Forelimb muscle (tissue), 1 donor: ENCODE data around the gene VWA1. TPM values are rescaled to one million over a fixed set of nuclear protein-coding genes. Genes with fewer than 3 reads are reported as not detected.
"Not testable (repeated sequence)": the region's sequence is repeated elsewhere in the genome, so short reads cannot be mapped to it uniquely, and the experiment has no call there.

Experiments used
- DNase-seq: peaks from one replicate; pipeline ENCODE4 v3.0.0-alpha.2; 2013; ENCODE audit warnings: low read depth
- polyA plus RNA-seq: library from polyadenylated mRNA; unstranded; fragments of 120-200 nt; gene quantifications from one replicate; pipeline ENCODE4 v1.2.1, GENCODE V29; 2013; ENCODE audit not compliant: insufficient read length

Gene VWA1
- polyA plus RNA-seq, 1 donor, result 56.6 TPM

DNA sequence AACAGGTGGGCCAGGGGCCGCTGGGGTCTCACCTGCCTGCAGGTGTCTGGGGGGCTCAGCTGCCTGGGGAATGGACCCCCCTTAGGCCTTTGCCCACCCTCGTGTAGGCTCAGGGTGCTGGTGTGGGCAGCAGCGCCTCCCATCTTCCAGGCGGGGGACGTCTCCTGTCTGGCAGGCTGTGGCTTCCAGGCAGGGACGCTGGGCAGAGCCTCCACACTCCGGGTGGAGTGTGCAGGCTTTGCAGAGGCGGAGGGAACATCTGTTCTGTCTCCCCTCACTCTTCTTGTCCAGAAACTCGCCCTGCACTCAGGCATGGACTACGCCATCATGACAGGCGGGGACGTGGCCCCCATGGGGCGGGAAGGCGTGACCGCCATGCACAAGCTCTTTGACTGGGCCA is 20.4 kb downstream of the VWA1 start:
- not testable (repeated sequence) for DNase-seq

DNA sequence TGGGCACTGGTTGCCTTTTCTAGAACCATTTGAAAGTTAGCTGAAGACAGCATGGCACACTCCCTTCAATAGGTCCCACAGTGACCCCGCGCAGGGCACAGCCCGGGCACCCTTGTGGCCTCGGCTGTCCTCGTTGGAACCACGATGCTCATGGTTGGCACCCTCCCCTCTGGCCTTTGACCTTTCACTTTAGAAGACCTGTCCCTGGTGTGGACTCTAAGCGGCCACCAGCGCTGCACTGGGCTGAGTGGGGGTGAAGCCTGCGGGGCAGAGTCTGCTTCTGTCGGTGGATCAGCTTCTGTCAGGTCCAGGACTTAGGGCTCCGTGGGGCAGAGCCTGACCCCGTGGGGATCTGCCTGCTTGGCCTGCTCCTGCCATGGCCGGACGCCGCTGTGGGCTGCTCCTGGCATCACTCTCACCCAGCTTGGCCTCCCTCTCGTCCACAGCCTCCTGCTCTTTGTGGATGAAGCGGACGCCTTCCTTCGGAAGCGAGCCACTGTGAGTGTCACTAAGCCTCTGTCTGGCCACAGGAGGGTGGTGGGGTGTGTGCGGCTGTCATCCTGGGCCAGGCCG is 21.3 kb downstream of the VWA1 start:
- DNase-seq, result not testable (repeated sequence)

DNA sequence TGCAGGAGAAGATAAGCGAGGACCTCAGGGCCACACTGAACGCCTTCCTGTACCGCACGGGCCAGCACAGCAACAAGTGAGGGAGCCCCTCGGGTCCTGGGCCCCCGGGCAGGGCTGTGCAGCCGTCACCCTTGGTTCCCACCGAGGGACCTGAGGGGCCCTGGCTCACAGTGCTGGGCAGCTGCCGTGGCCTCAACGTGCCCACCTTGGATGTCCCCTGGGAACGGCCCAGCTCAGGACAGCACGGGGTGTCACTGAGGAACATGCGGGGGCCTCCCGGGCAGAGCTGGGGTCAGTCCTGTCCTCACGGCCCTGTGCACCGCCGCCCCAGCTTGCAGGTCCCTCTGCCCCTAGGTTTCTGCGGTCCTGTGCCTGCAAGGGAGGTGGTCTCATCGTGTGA is 23.7 kb downstream of the VWA1 start:
- not testable (repeated sequence) for DNase-seq

DNA sequence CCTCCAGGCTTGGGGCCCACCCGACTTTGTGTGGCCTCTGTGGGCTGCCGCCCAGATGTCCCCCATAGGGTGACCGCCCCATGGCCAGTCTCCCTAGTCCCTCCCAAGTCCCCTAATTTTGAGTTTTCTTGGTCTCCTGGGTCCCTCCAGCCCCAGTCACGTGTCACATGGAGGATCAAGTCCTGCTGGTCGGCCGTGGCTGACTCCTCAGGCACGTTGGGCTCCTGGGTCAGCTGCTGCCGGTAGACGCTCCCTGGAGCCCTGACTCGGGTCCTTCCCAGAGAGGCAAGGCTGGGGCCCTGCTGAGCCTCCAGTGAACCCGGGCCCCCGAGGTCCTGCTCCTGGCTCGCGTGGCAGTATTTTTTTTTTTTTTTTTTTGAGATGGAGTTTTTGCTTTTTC is 24.2 kb downstream of the VWA1 start:
- DNase-seq, result not testable (repeated sequence)

DNA sequence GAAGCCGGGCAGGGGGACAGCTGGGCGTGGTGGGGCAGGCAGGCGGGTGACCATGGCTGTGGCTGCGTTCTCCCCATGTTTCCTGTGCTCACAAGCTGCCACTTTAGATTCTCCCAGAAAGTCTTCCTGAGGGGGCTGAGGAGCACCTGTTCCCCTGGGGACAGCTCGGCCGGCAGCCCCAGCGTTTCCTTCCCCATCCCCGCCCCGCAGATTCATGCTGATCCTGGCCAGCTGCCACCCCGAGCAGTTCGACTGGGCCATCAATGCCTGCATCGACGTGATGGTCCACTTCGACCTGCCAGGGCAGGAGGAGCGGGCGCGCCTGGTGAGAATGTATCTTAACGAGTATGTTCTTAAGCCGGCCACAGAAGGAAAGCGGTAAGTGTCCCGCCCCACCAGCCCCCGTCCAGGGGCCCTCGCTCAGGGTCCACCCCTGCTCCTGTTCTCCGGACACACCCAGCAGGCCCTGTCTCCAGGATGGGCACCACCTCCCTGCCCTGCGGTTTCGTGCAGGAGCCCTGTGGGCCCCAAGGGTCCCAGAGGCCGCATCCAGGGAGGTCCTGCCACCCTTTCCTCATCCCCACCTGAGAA is 25.1 kb downstream of the VWA1 start:
- DNase-seq, result no peak

DNA sequence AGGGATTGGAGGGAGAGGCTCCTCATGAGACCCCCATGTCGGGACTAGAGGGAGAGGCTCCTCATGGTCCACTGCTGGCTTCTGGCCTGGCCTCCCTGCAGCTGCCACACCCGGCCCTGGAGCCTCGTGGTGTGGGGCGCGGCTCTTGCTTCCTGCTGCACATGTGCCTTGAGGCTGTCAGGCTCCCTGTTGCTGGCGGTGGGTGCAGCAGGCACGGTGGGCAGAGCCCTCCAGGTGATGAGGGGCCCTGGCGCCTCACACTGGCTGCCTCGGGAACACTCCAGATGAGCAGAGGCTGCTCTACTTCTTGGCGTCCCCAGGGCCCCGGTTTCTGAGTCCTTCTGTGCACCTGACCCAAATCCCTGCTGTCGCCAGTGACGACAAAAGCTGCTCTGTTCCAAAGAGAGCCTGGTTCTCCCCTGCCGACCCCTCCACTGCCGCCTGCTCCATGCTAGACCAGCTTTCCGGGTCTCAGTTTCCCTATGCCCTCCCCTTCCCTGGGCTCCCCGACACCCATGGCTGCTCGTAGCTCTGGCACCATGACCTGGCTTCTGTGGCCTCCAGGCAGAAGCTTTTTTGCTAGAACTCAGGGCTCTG is 26.3 kb downstream of the VWA1 start:
- no peak for DNase-seq

DNA sequence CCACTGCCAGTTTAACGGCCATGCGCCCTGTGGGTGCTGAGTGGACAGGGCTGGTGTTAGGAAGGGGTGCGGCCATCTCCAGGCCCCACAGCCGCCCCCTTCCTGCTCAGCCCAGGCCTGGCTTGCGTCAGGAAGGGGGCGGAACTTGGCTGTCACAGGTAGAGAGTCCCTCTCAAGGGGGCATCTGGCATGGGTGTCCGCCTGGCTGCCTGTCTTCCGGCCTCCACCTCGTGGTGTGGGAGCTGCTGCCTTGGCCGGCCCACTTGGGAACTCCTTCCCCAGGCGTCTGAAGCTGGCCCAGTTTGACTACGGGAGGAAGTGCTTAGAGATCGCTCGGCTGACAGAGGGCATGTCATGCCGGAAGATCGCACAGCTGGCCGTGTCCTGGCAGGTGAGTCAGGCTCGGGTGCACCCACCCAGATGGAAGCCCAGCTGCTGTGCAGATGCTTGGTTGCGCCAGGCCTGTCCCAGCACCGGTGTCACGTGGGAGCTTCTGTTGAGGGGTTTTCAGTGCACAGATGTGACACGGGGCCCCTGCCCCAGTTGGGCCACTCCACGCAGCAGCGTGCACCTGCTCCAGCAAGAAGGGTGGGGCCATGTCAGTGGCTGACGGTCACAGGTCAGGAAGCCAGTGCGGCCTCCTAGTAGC is 27.0 kb downstream of the VWA1 start:
- DNase-seq, result no peak

DNA sequence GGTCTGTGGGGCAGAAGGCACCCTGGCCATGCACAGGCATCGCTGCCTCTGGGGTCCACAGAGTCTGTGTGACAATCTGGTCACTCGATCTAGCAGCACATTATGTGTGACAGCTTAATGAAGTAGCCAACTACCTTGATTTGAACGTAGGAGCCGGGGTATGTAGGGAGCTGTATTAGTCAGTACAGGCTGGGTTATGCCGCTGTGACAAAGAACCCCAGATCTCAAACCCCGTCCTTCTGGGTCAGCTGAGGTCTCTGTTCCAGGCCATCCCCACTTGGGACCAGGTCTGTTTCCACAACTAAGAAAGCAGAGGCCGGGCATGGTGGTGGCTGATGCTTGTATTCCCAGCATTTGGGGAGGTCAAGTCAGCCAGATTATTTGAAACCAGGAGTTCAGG is 27.8 kb downstream of the VWA1 start:
- DNase-seq, result no peak

DNA sequence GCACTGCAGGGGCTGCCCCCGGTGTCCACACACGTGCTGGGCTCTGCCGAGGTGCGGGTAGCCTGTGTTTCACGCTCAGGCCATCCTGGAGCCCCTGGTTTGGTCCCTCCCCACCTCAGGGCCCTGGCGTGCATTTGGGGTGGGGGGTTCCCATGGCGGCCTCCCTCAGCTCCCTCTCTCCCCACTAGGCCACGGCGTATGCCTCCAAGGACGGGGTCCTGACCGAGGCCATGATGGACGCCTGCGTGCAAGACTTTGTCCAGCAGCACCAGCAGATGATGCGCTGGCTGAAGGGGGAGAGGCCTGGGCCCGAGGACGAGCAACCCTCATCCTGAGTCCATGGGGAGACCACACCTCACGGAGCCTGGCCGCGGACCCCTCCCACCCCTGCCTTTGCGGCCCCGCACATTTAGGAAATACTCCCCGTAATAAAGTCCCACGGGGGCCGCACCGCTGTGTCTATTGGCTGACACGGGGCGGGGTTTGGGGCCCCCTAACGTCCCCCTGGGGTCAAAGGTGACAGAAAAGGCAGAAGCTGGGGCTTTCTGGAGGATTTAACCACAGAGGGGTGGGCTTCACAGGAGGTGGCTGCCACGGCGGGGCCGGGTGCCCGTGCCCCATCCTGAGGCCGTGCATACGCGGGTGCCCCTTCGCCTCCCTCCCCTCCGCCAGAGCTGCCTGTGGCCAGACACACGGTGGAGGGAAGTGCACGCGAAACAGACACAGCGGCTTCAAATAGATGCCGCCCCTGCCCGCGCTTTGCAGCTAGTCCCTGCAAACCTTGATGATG is 32.9 kb downstream of the VWA1 start:
- not testable (repeated sequence) for DNase-seq

DNA sequence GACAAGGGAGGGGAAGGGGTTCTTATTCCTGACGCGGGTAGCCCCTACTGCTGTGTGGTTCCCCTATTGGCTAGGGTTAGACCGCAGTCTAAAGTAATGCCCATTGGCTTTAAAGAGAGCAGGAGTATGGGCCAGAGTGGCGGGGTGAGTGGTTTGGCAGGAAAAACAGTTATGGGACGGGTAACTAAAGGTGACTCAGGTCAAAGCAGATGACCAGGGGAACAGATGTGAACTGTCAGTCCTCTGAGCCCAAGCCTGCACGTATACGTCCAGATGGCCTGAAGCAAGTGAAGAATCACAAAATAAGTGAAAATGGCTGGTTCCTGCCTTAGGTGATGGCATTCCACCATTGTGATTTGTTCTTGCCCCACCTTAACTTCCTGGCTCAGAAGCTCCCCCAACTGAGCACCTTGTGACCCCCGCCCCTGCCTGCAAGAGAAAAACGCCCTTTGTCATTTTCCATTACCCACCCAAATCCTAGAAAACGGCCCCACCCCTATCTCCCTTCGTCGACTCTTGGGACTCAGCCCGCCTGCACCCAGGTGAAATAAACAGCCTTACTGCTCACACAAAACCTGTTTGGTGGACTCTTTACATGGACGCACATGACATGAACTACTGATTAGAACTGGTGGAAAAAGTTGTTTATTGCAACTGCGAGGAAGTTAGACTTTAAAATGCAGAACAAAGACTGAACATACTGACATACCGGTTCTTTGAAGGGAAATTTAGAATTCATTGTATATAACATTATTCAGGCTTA is 35.3 kb downstream of the VWA1 start:
- no peak for DNase-seq

DNA sequence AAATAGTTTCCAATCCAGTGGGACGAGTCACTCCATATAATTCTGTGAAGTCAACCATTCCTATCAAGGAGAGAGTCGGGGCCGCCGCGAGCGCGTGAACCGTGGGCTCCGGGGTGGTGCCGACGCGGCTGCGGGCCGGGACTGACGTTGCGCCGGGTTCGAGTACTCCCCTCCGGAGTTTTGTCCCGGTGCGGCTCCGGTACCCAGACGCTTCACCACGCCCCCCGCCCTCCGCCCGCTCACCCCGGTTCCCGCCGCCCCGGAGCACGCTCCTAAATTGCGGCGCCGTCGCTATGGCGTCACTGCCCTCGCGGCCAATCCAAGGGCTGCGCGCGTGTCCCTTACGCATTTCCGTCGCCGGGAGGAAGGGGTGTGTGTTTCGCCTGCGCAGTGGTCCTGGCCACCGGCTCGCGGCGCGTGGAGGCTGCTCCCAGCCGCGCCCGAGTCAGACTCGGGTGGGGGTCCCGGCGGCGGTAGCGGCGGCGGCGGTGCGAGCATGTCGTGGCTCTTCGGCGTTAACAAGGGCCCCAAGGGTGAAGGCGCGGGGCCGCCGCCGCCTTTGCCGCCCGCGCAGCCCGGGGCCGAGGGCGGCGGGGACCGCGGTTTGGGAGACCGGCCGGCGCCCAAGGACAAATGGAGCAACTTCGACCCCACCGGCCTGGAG is 36.0 kb downstream of the VWA1 start, which contains the start of gene ATAD3B:
Gene ATAD3B (plus strand): TSS at position 377 of the 664 bp plus-strand sequence. CDS start 120 bp downstream, at position 497.
- DNase-seq, result peak; percentile 76

DNA sequence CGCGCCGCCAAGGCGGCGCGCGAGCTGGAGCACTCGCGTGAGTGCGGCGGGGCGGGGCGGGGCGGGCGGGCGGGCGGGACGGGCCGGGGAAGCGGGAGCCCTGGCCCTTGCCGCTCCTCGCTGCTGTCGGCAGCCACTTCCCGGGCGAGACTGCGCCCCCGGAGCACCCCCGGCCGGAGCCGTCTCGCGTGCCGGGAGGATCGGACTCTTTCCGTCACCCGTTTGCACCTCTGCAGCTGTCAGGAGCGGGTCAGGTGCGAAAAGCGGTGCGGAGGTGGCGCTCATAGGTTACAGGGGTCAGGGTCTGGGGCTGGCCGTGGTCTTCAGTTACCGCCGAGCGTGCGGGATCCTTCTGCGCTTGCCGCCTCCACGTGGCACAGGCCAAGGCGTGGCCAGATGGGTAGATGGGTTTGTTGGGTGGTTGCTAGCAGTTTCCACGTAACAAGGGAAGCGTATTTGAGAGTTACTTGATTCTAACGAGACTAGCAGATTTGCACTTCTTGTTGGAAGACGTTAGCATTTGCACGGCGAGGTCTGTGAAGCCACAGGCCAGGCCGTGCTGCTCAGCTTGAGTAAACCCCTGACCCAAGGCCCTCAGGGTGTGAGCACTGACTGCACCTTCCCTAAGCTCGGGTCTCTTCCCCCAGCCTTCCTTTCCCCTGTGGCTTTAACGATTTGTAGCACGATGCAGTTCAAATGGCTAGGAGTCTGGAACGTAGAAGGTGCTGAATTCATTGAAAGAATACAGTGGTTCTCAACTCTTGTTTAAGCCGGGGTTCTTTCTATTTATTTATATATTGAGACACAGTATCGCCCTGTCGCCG is 36.8 kb downstream of the VWA1 start:
- DNase-seq, result not testable (repeated sequence)

DNA sequence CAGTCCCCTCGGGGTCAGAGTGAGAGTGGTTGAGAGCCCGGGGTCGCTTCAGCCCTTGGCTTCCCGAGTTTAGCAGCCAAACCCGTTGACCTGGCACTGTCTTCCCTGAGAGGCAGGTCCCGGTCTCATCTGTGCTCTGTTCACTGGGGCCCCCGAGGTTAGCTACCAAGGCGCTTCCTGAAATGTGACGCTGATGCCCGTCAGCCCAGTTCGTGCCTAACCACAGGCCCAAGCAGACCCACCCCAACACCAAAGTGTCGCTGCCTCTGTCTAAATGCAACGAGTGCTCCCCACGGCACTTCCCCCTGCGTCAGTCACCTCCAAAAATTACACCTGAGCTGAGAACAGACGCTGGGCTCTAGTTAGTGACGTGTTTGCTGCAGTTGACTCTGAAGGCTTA is 40.5 kb downstream of the VWA1 start:
- DNase-seq, result not testable (repeated sequence)

DNA sequence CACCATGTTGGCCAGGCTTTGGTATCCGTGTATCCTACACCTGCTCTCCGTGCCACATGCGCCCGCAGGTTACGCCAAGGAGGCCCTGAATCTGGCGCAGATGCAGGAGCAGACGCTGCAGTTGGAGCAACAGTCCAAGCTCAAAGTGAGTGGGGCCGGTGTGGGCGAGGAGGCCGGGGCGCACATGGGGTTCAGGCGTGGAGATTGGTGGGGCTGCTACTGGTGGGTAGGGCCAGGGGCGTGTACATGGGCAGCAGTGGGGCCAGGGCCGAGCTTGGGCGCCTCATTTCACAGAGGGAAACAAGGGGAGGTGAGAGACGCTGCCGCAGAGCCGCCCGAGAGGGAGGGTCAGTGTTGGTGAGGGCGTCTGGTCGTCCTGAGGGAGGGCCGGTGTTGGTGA is 41.7 kb downstream of the VWA1 start:
- DNase-seq, result no peak

DNA sequence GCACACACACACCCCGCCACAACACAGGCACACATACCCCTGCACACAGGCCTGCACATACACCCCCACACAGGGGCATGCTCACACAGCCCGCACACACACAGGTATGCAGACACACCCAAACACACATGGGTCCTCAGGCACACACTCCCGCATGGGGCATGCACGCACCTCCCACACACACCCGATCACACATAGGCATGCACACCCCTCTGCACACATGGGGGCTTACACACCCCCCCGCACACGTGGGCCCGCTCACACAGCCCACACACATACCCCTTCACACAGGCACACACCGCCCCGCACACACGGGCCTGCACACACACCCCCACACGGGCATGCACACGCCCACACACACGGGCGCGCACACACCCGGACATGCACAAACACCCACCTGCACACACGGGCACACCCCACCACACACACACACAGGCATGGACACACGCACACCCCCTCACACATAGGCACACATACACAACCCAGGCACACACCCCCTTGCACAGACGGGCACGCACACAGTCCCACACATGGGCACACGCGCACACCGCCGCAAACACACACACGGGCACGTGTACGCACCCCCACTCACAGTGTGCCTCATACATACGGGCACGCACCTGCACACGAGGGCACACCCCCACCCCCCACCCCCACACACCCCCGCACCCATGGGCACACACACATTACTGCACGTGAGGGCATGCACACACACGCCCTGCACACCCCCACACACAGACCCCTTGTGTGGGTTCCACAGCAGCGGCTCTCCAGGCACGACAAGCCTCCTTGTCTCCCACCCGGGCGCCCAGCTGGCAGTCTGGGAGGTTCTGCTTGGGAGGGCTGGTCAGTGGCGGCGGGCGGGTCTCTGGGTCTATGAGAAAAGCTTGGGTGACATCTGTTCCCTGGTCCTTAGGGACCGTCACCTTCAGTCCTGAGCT is 44.3 kb downstream of the VWA1 start:
- no peak for DNase-seq

DNA sequence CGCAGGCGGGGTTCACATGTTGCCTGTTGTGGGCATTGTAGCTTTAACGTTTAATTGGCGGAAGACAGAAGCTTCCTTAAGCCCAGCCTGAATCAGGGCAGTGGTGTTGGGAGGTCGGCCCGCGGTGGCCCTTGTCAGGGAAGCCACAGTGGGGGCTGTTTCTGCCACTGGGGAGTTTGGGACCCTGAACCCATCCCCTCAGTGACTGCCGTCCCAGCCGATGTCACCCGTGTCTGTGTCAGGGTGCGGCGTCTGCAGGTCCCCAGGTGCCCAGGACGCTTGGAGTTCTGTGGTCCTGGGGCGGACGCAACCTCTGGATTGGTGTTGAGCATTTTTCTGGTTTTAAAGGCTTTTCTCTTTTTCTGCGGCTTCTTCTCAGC is 45.0 kb downstream of the VWA1 start:
- DNase-seq, result not testable (repeated sequence)

DNA sequence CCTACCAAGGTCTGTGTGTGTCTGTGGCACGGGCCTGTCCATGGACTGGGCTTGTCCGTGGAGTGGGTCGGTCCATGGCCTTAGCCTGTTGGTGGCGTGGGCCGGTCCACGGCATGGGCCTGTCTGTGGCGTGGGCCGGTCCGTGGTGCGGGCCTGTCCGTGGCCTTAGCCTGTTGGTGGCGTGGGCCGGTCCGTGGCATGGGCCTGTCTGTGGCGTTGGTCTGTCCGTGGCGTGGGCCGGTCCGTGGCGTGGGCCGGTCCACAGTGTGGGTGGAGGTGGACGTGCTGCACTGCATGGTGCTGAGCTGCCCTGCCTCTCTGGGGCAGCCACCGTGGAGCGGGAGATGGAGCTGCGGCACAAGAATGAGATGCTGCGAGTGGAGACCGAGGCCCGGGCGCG is 46.3 kb downstream of the VWA1 start:
- not testable (repeated sequence) for DNase-seq

DNA sequence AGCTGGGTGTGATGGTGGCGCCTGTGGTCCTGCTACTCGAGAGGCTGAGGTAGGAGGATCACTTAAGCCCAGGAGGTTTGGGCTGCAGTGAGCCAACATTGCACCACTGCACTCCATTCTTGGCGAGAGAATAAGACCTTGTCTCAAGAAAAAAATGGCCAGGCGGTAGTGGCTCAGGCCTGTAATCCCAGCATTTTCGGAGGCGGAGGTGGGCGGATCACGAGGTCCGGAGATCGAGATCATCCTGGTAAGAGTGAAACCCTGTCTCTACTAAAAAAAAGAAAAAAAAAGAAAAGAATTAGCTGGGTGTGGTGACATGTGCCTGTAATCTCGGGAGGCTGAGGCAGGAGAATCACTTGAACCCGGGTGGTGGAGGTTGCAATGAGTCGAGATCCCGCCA is 47.4 kb downstream of the VWA1 start:
- no peak for DNase-seq

DNA sequence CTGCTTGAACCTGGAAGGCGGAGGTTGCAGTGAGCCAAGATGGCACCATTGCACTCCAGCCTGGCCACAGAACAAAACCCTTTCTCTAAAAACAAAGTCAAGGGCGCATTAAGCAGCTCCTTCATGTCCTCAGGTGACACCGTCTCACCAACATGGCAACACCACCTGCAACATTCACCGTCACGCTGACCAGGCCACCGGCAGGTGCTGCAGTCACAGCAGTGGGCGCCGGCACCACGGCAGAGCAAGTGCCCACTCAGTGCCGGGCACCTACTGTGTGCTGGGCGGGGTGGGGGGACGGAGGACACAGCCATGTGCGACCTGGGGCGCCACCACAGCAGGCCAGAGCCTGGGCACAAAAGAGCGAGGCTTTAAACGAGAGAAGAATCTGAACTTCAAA is 48.2 kb downstream of the VWA1 start:
- DNase-seq, result no peak
